ENCODE results near the gene GNG13. TPM values are rescaled to one million over a fixed set of nuclear protein-coding genes. Genes with fewer than 3 reads are reported as not detected.

Gene GNG13
- total RNA-seq, 4 donors from 2014 or later = not detected

GRCh38 chr16:766820-767640 is 33.5 kb downstream of the GNG13 start:
- 68 to 82% methylated on average over 22 to 30 of the region's 48 CpGs for WGBS, 2 donors
- H3K4me3 ChIP-seq (ENCODE audit: low read depth, poor library complexity, severe bottlenecking) = no peak overlapping the region
- TF ChIP-seq, protein P1, sequence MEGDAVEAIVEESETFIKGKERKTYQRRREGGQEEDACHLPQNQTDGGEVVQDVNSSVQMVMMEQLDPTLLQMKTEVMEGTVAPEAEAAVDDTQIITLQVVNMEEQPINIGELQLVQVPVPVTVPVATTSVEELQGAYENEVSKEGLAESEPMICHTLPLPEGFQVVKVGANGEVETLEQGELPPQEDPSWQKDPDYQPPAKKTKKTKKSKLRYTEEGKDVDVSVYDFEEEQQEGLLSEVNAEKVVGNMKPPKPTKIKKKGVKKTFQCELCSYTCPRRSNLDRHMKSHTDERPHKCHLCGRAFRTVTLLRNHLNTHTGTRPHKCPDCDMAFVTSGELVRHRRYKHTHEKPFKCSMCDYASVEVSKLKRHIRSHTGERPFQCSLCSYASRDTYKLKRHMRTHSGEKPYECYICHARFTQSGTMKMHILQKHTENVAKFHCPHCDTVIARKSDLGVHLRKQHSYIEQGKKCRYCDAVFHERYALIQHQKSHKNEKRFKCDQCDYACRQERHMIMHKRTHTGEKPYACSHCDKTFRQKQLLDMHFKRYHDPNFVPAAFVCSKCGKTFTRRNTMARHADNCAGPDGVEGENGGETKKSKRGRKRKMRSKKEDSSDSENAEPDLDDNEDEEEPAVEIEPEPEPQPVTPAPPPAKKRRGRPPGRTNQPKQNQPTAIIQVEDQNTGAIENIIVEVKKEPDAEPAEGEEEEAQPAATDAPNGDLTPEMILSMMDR (IDR thresholded peaks at IDR 0.05) = no peak
- TF ChIP-seq POLR2A (IDR thresholded peaks at IDR 0.05) = no peak
- no peak for DNase-seq (ENCODE audit: low spot score in 2 of 2)
- intact Hi-C loops (cut with DNase I; ENCODE audit: low total_unique reads) = no loop called here

- 75 to 83% methylated on average over 22 to 29 of the region's 29 CpGs for WGBS, 2 donors
- TF ChIP-seq POLR2A (IDR thresholded peaks at IDR 0.05) = no peak
- TF ChIP-seq, protein P1 (IDR thresholded peaks at IDR 0.05) = no peak
- DNase-seq (ENCODE audit: low spot score in 2 of 2) = no peak
- H3K4me3 ChIP-seq (ENCODE audit: low read depth, poor library complexity, severe bottlenecking) = no peak overlapping the region
- intact Hi-C loops (cut with DNase I; ENCODE audit: low total_unique reads) = no loop called here
These were observed 34.3 kb downstream of the GNG13 start for GRCh38 chr16:766008-766819.

- no peak for DNase-seq (ENCODE audit: low spot score in 2 of 2)
- WGBS, 2 donors = 90% methylated on average over 19 to 28 of the region's 29 CpGs
- intact Hi-C loops (cut with DNase I; ENCODE audit: low total_unique reads) = no loop called here
- TF ChIP-seq, protein P1 (IDR thresholded peaks at IDR 0.05) = no peak
- no peak for TF ChIP-seq POLR2A (IDR thresholded peaks at IDR 0.05)
- no peak overlapping the region for H3K4me3 ChIP-seq (ENCODE audit: low read depth, poor library complexity, severe bottlenecking)
These were observed 35.1 kb downstream of the GNG13 start for GRCh38 chr16:765488-765865.

DNA sequence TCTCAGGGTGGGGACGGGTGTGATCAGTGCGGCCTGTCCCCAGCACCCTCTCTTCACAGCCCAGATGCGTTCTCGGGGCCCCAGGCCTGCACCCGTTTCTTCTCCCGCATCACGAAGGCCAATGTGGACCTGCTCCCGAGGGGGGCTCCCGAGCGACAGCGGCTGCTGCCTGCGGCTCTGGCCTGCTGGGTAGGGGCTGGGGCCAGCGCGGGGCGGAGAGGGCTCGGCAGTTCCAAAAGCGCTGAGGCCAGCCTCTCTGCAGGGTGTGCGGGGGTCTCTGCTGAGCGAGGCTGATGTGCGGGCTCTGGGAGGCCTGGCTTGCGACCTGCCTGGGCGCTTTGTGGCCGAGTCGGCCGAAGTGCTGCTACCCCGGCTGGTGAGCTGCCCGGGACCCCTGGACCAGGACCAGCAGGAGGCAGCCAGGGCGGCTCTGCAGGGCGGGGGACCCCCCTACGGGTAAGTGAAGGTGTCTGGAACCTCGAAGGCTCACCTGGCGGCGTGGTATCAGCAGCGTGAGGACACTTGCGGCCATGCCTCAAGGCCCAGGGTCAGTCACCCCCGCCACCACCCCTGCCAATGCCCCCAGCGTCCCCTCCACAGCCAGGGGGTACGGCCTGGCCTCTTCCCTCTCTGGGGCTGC is 35.6 kb downstream of the GNG13 start:
- 79 to 81% methylated on average over 23 to 27 of the region's 38 CpGs for WGBS, 2 donors

DNA sequence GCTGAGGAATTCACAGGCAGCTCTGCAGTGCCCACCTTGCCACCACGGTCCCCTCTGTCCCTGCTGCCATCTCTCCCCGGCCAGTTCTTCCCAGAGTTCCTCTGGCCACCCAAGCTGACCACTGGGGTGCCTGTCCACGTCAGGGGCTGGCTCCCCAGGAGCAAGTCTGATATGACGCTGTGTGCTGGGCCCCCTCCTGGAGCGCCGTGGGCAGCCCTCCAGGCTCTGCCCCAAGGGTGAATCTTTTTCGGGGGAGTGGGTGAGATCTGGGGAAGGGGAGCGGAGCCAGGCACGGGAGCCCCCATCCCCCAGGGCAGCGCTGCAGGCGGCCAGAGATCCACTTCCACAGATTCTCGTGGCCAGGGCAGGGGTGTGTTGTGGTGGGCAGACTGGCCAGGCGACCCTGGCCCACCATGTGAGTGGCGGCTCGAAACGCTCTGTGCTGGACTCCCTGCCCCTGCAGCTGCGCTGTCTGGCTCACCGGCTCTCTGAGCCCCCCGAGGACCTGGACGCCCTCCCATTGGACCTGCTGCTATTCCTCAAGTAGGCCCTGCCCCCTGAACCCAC is 36.3 kb downstream of the GNG13 start:
- TF ChIP-seq POLR2A (IDR thresholded peaks at IDR 0.05) = no peak
- TF ChIP-seq, protein P1 (IDR thresholded peaks at IDR 0.05) = no peak
- no peak for DNase-seq (ENCODE audit: low spot score in 2 of 2)
- no peak overlapping the region for H3K4me3 ChIP-seq (ENCODE audit: low read depth, poor library complexity, severe bottlenecking)
- 57 to 63% methylated on average over 9 to 20 of the region's 20 CpGs for WGBS, 2 donors
- intact Hi-C loops (cut with DNase I; ENCODE audit: low total_unique reads) = no loop called here

More for the DNA sequence above, 35.6 kb downstream of the GNG13 start:
- TF ChIP-seq, protein P1 (IDR thresholded peaks at IDR 0.05) = no peak
- TF ChIP-seq POLR2A (IDR thresholded peaks at IDR 0.05) = no peak
- no peak overlapping the region for H3K4me3 ChIP-seq (ENCODE audit: low read depth, poor library complexity, severe bottlenecking)
- intact Hi-C loops (cut with DNase I; ENCODE audit: low total_unique reads) = no loop called here
- DNase-seq (ENCODE audit: low spot score in 2 of 2) = no peak

Measured in lower leg skin (tissue), 4 donors.